Measurements from ENCODE around the gene RPLP2. TPM values are rescaled to one million over a fixed set of nuclear protein-coding genes. Genes with fewer than 3 reads are reported as not detected.

The RPLP2 gene
- total and polyA plus RNA-seq, 2 of the 4 experiments (the other 2 are of a cell fraction): 59.9 to 1,897 TPM

DNA sequence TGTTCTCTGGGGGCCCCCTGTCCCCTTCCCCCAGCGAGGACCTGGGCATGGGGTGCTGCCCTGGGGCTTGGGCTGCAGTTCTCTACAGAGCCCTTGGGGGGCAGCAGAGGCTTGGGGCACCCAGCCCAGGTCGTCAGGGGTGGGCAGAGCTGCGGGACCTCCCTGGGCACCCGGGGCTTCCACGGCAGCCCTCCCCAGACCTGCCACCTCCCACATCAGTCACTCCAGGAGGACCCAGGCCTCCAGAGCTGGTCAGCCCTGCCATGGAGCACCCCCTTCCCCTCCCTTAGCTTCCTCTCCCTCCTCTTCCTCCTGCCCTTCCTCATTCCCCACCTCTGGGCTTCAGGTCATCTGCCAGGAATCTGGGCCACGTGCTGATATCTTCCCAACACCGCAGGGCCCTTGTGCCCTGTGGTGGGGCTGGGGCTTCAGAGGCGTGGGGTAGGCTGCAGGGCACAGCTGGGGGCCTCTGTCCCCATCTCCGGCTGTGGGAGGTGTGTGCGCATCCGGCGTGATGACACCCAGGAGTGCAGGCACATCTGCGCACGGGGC lies 38.7 kb downstream of the RPLP2 start:
- Histone ChIP-seq H4K20me1 (ENCODE audit: insufficient read depth, low read length) (peaks cover 44% of the 10 kb centered on the region), H2BK15ac (ENCODE audit: low read depth, low read length) (no peak overlapping the region), H3K9ac (ENCODE audit: low read depth, low read length) (no peak overlapping the region), H3K79me1 (ENCODE audit: low read depth in 1 of 2, low read length in 2 of 2) (peaks cover 23 to 85% of the 10 kb centered on the region in 2 experiments), H3K14ac (replicated peaks; ENCODE audit: low read depth, low read length) (no peak overlapping the region), H3K56ac (ENCODE audit: extremely low read depth, insufficient read depth, low read length) (no peak overlapping the region), H3K36me3 (ENCODE audit: control insufficient read depth, insufficient read depth, low read length) (peaks cover 2% of the 10 kb centered on the region; the same call in 1 of the 2 replicates), H2BK20ac (ENCODE audit: low read depth, low read length) (no peak overlapping the region), H4K91ac (ENCODE audit: insufficient read depth, low read depth, low read length) (no peak overlapping the region), H3K4me2 (ENCODE audit: low read depth, low read length) (no peak overlapping the region), H2BK120ac (ENCODE audit: low read depth, low read length) (no peak overlapping the region; the same call in 1 of the 2 replicates), H2AK9ac (replicated peaks; ENCODE audit: low read depth, low read length, poor library complexity) (peak overlapping the region; percentile 79), H4K8ac (ENCODE audit: low read depth in 2 of 2, low read length in 2 of 2) (0 out of 4 replicates have a peak overlapping the region, but pooled peaks of 1 of the 2 experiments have one; percentile 38), H2AK5ac (ENCODE audit: low read depth, low read length) (peak overlapping the region; percentile 64; the same call in 1 of the 2 replicates), H2BK5ac (ENCODE audit: low read depth, low read length, poor library complexity, severe bottlenecking) (no peak overlapping the region), H3K4ac (ENCODE audit: low read depth, low read length) (0 out of 2 replicates have a peak overlapping the region, but pooled peaks have one; percentile 44), H2AFZ (replicated peaks; ENCODE audit: low read length, poor library complexity) (peak overlapping the region; percentile 54), H4K5ac (ENCODE audit: low read depth, low read length) (no peak overlapping the region), H3K27ac (ENCODE audit: insufficient read depth, low read length) (no peak overlapping the region), H3K4me1 (ENCODE audit: control insufficient read depth, insufficient read depth, low read length) (peaks cover 42% of the 10 kb centered on the region), H3K9me1 (ENCODE audit: insufficient read depth, low read length) (peaks cover 11% of the 10 kb centered on the region; the same call in 1 of the 2 replicates), H3K27me3 (ENCODE audit: control insufficient read depth, insufficient read depth, low read length) (no peaks in the 10 kb centered on the region), H3K9me3 (ENCODE audit: control insufficient read depth, insufficient read depth, low read length) (no peaks in the 10 kb centered on the region), H3K23ac (ENCODE audit: low read depth, low read length) (no peak overlapping the region), H3K4me3 (ENCODE audit: insufficient read depth, low read depth, low read length) (no peak overlapping the region), H3K18ac (ENCODE audit: low read depth, low read length) (no peak overlapping the region)
- WGBS, 2 experiments (ENCODE audit: extremely low coverage in 2 of 2, insufficient read length in 1 of 2): 40% methylated on average over 1 of the region's 14 CpGs; no CpG with 5 or more reads in 1 of the 2 experiments
- no TSS peak for BruUV-seq (replicated peaks)
- ChIA-PET CTCF (interaction anchor here (0.8 kb wide), 1 partner anchor 9 kb away, joined by 3 read pairs; no protein-coding TSS in a partner anchor), POLR2A (ENCODE audit: unreplicated experiment) (no interaction called here)
- ATAC-seq (ENCODE audit: low read depth) (0 out of 2 replicates have a peak, but pooled peaks have one; percentile 7), DNase-seq (no peak)
- TF ChIP-seq MAZ (IDR thresholded peaks at IDR 0.05; ENCODE audit: borderline replicate concordance, low read depth, low read length): peak; percentile 20; the same call in 1 of the 2 replicates
- TF ChIP-seq FOS (IDR thresholded peaks at IDR 0.05; ENCODE audit: low read depth, low read length): no peak
- TF ChIP-seq SMC3 (IDR thresholded peaks at IDR 0.05; ENCODE audit: low read depth, low read length): peak; percentile 38
- TF ChIP-seq, protein P1, sequence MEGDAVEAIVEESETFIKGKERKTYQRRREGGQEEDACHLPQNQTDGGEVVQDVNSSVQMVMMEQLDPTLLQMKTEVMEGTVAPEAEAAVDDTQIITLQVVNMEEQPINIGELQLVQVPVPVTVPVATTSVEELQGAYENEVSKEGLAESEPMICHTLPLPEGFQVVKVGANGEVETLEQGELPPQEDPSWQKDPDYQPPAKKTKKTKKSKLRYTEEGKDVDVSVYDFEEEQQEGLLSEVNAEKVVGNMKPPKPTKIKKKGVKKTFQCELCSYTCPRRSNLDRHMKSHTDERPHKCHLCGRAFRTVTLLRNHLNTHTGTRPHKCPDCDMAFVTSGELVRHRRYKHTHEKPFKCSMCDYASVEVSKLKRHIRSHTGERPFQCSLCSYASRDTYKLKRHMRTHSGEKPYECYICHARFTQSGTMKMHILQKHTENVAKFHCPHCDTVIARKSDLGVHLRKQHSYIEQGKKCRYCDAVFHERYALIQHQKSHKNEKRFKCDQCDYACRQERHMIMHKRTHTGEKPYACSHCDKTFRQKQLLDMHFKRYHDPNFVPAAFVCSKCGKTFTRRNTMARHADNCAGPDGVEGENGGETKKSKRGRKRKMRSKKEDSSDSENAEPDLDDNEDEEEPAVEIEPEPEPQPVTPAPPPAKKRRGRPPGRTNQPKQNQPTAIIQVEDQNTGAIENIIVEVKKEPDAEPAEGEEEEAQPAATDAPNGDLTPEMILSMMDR (conservative IDR thresholded peaks at IDR 0.05; ENCODE audit: low read depth, low read length): peak; percentile 66
- peak; percentile 74 for TF ChIP-seq RAD21 (IDR thresholded peaks at IDR 0.05; ENCODE audit: low read length)
- dilution Hi-C loops (cut with HindIII; ENCODE audit: low sequenced_read_pairs, unreplicated experiment) (no loop called here), in situ Hi-C loops (cut with MboI; ENCODE audit: low sequenced_read_pairs) (no loop called here), intact Hi-C loops (cut with micrococcal nuclease) (loop anchor here (10.0 kb wide), 1 partner anchor 206 kb away; no protein-coding TSS in a partner anchor)
